Epidermal melanocyte (primary cell): ENCODE results near the gene CLEC4E.
"Not testable (repeated sequence)": the region's sequence is repeated elsewhere in the genome, so short reads cannot be mapped to it uniquely, and the experiment has no call there.

Experiments used
- DNase-seq: peaks from one replicate; pipeline ENCODE4 v3.0.0; 2011; ENCODE audit warnings: low spot score; ENCODE audit not compliant: insufficient read length

Gene CLEC4E

DNA sequence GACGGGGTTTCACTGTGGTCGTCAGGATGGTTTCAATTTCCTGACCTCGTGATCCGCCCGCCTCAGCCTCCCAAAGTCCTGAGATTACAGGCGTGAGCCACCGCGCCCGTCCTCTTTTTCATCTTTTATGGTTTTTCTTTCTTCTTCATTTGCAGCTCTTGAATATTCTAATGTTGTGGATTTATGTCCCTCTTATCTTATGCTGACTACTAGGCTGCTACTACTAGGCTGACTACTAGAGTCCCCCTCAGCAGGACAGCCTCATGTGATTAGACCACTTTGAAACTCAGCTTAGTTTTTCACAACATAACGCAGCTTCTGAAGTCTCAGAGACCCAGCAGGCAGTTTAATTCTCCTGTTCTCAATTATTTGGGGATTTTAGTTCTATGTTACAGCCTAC is 857 bp upstream of the CLEC4E start:
- no peak for DNase-seq

DNA sequence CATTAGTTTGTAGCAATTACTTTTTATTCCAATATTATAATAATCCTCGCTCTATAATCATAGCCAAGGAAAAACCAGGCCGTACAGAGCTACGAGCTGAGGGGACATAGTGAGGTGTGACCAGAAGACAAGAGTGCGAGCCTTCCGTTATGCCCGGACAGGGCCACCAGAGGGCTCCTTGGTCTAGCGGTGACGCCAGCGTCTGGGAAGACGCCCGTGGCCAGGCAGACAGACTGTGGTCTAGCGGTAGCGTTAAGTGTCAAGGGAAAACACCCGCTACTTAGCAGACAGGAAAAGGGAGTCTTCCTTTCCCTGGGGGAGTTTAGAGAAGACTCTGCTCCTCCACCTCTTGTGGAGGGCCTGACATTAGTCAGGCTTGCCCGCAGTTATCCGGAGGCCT is 2.9 kb downstream of the CLEC4E start:
- not testable (repeated sequence) for DNase-seq

DNA sequence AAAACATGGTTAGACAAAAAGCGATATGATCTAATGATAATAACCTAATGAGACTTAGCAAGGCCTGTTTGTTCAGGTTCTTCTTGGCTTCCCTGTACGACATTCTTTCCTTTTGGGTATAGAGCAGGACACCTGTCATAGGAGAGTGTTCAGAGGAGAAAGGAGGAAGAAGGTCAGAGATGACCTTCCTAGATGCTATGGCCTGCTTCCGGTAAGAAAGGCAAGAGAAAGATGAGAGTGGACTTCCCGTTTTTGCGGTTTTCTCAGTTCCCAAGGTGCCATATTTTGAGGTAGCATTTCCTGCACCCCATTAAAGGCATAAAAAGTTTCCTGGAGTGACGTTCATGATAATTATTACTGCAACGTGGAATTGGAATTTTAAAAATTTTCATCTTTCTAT is 8.7 kb downstream of the CLEC4E start:
- DNase-seq = no peak

GRCh38 chr12:8527250-8528130 is 13.2 kb downstream of the CLEC4E start:
- no peak for DNase-seq

- DNase-seq = no peak
These were observed 21.5 kb downstream of the CLEC4E start for GRCh38 chr12:8519171-8519570.

DNA sequence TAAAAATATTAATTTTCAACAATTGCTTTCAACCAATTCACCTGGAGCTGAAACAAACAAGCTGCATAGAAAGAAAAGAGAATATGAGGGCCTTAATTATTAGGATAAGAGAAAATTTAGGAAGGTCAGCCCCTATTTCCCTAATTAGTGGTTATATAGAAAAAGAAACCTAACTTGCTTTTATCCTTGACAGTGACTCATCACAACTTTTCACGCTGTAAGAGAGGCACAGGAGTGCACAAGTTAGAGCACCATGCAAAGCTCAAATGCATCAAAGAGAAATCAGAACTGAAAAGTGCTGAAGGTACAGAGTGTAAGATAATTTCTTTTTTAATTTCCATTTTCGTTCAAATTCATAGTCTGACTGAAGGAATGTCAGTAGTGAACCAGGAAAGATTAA is 22.7 kb downstream of the CLEC4E start:
- DNase-seq = no peak

DNA sequence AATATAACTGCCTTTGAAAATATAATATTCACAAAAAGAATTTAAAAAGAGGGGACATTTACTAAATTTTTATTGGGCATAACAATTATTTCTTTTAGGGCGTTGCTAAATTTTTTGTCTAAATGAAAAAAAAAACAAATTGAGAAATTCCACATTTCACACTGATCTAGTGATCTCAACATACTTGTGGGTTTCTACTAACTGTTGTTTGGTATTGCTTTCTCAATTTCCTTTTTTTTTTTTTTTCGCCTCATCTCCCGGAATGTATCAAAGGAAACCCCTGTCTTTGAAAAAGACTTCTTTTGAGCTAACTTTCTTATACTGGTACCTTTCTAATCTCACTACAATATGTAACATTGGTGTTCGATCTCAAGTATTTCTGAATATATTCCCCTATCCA is 27.4 kb downstream of the CLEC4E start, which contains the start of gene CLEC4D:
TSS of gene CLEC4D (plus strand) at position 248 of the 400 bp plus-strand sequence. CDS start 230 bp downstream, outside the sequence.
- DNase-seq = no peak

DNA sequence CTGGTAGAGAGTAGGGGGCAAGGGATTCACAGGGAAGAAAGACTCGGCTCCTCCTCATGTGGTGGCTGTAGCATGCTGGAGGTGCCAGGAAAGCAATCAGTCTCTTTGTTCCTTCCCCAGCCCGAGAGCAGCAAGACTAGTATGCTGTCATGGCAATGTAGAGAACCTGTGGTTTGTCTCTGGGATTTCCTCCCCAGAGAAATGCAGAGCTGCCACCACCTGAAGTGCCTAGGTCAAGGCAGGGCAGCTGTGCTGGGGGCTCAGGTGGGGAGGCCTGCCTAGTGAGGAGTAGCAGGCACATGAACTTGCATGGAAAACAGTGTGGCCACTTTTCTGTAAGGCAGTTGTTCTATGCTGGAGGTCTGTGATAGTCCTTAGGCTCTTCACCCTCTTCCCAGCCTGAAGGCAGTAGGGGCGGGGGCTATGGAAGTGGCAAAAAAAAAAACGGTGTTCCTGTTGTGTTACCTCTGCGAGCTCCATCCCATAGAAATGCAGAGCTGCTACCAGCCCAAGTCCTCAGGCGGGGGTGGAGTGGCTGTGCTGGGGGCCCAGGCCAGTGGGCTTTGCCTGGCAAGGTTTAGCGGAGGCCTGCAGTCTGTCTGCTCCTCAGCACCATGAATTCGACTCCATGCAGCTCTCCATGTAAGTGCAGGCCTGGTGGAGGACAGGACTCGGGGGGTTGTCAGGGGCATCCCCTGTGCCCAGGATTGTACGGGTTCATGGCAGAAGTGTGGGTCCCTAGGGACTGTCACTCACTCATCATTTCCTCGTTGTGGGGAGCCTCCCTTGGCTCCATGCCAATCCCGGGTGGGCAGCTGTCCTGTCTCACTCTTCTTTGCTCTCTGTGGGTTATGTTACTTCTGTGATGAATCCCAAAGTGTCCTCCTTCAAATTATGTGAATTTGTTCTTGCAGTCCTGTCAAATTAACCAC is 31.5 kb downstream of the CLEC4E start:
- no peak for DNase-seq

- DNase-seq = no peak
These were observed 32.5 kb downstream of the CLEC4E start for GRCh38 chr12:8508223-8508622.

GRCh38 chr12:8507596-8507995 is 33.1 kb downstream of the CLEC4E start:
- no peak for DNase-seq

GRCh38 chr12:8504351-8504750 is 36.4 kb downstream of the CLEC4E start:
- DNase-seq = no peak

DNA sequence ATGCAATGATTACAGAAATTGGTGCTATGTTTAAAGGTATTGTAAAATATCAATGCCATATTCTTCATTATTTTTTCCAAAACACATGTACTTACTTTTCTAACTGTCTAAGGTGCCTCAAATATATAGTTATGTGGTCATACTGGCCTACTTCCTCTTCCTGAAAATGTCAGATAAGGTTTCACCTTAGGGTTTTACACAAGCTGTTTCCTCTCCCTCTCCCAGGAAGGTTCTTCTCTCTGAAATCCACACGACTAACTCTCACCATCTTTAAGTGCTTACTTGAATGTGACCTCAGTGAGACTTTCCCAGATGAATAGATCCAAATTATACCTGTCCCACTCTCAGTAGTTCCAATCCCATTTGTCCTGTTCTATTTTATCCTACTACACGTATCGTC is 39.0 kb downstream of the CLEC4E start:
- DNase-seq = no peak

- no peak for DNase-seq
These were observed 41.1 kb downstream of the CLEC4E start for GRCh38 chr12:8499616-8500015.

DNA sequence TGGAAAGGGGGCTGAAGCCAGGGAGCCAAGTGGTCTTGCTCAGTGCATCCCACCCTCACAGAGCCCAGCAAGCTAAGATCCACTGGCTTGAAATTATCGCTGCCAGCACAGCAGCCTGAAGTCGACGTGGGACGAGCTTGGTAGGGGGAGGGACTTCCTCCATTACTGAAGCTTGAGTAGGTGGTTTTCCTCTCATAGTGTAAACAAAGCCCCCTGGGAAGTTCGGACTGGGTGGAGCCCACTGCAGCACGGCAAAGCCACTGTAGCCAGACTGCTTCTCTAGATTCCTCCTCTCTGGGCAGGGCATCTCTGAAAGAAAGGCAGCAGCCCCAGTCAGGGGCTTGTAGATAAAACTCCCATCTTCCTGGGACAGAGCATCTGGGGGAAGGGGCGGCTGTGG is 44.6 kb downstream of the CLEC4E start:
- not testable (repeated sequence) for DNase-seq

DNA sequence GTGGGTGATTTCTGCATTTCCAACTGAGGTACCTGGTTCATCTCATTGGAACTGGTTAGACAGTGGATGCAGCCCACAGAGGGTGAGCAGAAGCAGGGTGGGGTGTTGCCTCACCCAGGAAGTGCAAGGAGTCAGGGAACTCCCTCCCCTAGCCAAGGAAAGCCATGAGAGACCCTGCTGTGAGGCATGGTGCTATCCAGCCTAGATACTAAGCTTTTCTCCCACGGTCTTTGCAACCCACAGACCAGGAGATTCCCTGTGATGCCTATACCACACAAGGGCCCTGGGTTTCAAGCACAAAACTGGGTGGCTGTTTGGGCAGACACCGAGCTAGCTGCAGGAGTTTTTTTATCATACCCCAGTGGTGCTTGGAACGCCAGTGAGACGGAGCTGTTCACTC is 45.0 kb downstream of the CLEC4E start:
- DNase-seq = not testable (repeated sequence)

DNA sequence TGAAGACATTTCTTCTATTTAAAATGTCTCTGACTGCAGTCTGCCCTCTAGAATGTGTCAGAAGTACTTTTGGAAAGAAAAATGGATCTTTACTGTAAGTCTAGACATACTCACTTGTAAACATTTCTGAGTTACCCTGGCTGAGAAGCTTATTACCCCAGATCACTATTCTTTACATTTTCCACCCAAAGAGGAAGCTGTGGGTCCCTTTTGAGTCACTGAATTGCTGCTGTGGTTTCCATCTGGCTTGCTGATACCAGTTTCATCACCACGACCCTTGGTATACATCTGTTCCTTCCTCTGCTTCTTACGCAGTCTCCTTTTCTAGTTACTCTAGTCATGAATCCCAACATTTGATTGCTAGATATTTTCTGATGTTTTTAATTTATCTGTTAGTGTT is 47.6 kb downstream of the CLEC4E start:
- DNase-seq = no peak

GRCh38 chr12:8491646-8492530 is 48.8 kb downstream of the CLEC4E start:
- no peak for DNase-seq
